DMS 273 treated with DMSO at 0.1 percent for 48 hours (cell line): Measurements from ENCODE around the gene SLC15A4.

ENCODE experiments used
- DNase-seq: peaks from one replicate; lab custom pipeline; 2025; lab: John Stamatoyannopoulos, UW

Gene SLC15A4

DNA sequence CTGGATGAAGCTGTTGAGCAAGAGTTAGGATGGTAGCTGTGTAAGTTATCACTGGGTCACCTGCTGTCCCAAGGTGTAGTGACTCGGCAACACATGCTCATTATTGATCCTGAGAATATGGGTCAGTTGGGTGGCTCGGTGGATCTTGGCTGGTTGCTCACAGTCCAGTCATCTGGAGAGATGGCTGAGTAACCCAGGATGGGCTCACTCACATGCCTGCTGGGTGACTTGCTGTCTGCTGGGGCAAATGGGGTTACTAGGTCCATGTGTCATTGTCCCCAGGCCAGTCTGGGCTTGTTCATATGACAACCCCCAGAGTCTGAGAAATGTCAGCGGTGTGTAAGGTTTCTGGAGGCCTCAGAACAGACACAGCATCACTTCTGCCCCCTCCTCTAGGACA is 69.5 kb downstream of the SLC15A4 start:
- no peak for DNase-seq

- no peak for DNase-seq
Measured at GRCh38 chr12:128753438-128753837, 70.3 kb downstream of the SLC15A4 start.

GRCh38 chr12:128752386-128752785 is 71.4 kb downstream of the SLC15A4 start:
- DNase-seq: no peak

DNA sequence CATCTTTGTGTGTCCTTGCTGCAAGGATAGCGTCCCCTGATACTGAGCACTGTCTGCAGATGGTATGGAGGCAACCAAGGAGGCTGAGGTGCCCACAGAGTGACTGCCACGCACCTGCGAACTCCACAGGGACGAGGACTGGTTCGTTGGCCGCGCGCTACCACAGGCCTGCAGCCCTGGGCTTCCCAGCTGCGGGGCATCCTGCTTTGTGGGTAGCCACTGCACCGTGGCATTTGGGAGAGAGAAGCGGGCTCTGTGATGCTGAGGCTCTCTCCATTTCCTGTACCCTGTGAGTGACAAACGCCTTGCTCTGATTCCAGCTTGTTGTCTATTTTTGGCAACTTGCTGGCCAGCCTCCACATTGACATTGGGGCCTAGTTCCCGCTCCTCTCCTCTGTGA is 76.3 kb downstream of the SLC15A4 start:
- DNase-seq: no peak

DNA sequence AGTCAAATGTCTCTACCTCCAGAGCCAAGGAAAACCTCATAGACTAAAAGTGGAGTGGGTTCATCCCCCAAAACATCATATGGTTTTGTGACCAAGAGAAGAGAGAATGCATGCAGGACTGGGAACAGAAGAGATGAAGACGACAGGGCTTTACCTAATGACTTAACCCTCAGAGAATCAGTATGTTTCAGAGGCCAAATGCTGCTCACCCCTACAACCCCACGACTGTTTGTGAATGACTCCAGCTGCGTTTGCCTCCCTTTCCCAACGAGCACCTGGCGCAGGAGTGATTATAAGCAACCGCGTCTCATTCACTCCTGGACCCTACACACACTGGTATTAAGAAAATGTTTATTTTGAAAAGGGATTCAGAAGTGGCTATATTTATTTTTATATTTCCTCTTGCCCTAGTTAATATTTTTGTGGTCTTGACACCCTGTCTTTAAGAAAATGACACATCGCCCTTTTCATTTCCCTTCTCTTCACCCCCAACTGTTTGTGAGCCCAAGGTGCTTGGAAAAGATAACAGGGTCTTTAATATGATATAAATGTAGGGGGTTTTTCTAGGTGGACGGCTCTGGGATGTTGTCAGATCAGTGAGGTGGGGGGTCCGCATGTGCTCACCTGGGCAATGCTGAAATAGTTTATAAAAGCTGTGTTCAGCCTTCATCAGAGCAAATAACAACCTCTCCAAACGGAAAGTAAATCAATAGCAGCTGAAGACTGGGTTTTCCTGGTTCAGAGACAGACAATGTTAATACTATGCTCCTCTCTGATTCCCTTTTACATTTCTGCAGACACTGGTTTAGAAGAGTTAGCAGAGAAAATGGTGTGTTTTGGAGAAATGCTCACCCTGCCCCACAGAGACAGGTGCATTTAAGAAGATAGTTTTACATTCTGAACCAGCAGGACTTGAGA is 77.7 kb downstream of the SLC15A4 start:
- no peak for DNase-seq

GRCh38 chr12:128743916-128744315 is 79.8 kb downstream of the SLC15A4 start:
- DNase-seq: no peak
